GM12878 (cell line): ENCODE data around the gene RHCG. TPM values are rescaled to one million over a fixed set of nuclear protein-coding genes. Genes with fewer than 3 reads are reported as not detected.

Source experiments
- ATAC-seq: fragments of 200-7000 bp; cut with Tn5 transposase; 3 replicates; pipeline ENCODE4 v1.9.1; 2020; ENCODE audit warnings: mild to moderate bottlenecking, moderate library complexity
- BruUV-seq: library from RNA; stranded (reverse); fragments of 400-500 nt; replicated peaks from 2 replicates; lab custom pipeline; 2021; lab: Mats Ljungman, UMichigan
- CTCF ChIA-PET: fragments of 300-600 bp; sonication (Branson Sonifier 250); formaldehyde crosslinking; extraction: SDS; loops from one replicate; lab custom pipeline; 2021; ENCODE audit warnings: inconsistent platforms; lab: Yijun Ruan, JAX
- POLR2A ChIA-PET: fragments of 350-600 bp; formaldehyde crosslinking; extraction: SDS; loops from one replicate; lab custom pipeline; 2021; ENCODE audit warnings: inconsistent platforms; lab: Charles Lee
- RAD21 ChIA-PET: fragments of 300-600 bp; sonication (Branson Sonifier 250); formaldehyde crosslinking; loops from one replicate; lab custom pipeline; 2023; ENCODE audit warnings: antibody characterized with exemption; ENCODE audit not compliant: unreplicated experiment; lab: Charles Lee
- SMC1A ChIA-PET: fragments of 300-600 bp; sonication (Branson Sonifier 250); formaldehyde crosslinking; loops from one replicate; lab custom pipeline; 2023; ENCODE audit not compliant: unreplicated experiment, uncharacterized antibody; lab: Charles Lee
- DNase-seq: peaks from one replicate; pipeline ENCODE4 v3.0.0-alpha.2; 2011; ENCODE audit warnings: low read depth, low spot score
- FAIRE-seq: peaks from 3 replicates; lab custom pipeline; 2011; peaks lifted over from hg19 to GRCh38; lab: Jason Lieb, UNC
- H2AFZ ChIP-seq: 2 replicates; pipeline ENCODE4 v1.6.0; 2011; ENCODE audit warnings: low read depth, low read length, control low read depth; ENCODE audit not compliant: control insufficient read depth
- H3K27ac ChIP-seq: 2 replicates; pipeline ENCODE4 v1.5.1; 2011; ENCODE audit warnings: control low read depth; ENCODE audit not compliant: control insufficient read depth, insufficient read depth
- H3K27me3 ChIP-seq, 2 experiments: replicated peaks in 1 of 2; 2 replicates each; pipeline versions ENCODE4 v1.6.0 to v1.6.1; 2011; ENCODE audit warnings: low read length in 1 of 2; ENCODE audit not compliant: control insufficient read depth in 2 of 2, insufficient read depth in 2 of 2
- H3K36me3 ChIP-seq, 2 experiments: 2 replicates each; pipeline ENCODE4 v1.5.1; 2011; ENCODE audit warnings: low read length in 1 of 2; ENCODE audit not compliant: control insufficient read depth in 2 of 2, insufficient read depth in 2 of 2
- H3K4me1 ChIP-seq: 2 replicates; pipeline ENCODE4 v1.6.1; 2011; ENCODE audit warnings: mild to moderate bottlenecking, low read length, moderate library complexity, mixed read lengths; ENCODE audit not compliant: control insufficient read depth, insufficient read depth
- H3K4me2 ChIP-seq: 2 replicates; pipeline ENCODE4 v1.6.0; 2011; ENCODE audit warnings: control low read depth; ENCODE audit not compliant: control insufficient read depth, insufficient read depth
- H3K4me3 ChIP-seq: fragments of 200-600 bp; sonication (generic); 2 replicates; pipeline ENCODE4 v1.5.1; 2016
- H3K79me2 ChIP-seq: 2 replicates; pipeline ENCODE4 v1.6.0; 2011; ENCODE audit warnings: low read length; ENCODE audit not compliant: control insufficient read depth, insufficient read depth
- H3K9ac ChIP-seq: 2 replicates; pipeline ENCODE4 v1.8.0; 2011; ENCODE audit warnings: low read length, control low read depth, mixed read lengths; ENCODE audit not compliant: control insufficient read depth, insufficient read depth
- H3K9me3 ChIP-seq: replicated peaks from 3 replicates; pipeline ENCODE4 v1.5.1; 2011; ENCODE audit warnings: mild to moderate bottlenecking, low read length; ENCODE audit not compliant: control insufficient read depth, insufficient read depth
- H4K20me1 ChIP-seq: 2 replicates; pipeline ENCODE4 v1.6.0; 2011; ENCODE audit not compliant: control insufficient read depth, insufficient read depth
- ATF3 ChIP-seq: IDR thresholded peaks from 2 replicates; pipeline ENCODE4 v1.6.1; 2011; ENCODE audit warnings: low read depth, mild to moderate bottlenecking, low read length, moderate library complexity, borderline replicate concordance; ENCODE audit errors: extremely low read depth
- CHD4 ChIP-seq: fragments of 200-600 bp; sonication (generic); IDR thresholded peaks from 2 replicates; pipeline ENCODE4 v1.6.1; 2016; ENCODE audit warnings: mild to moderate bottlenecking
- FOXK2 ChIP-seq: fragments of 450-650 bp; IDR thresholded peaks from 2 replicates; pipeline ENCODE4 v1.6.1; 2017; ENCODE audit warnings: mild to moderate bottlenecking, moderate library complexity
- HDAC6 ChIP-seq: fragments of 200-600 bp; sonication (generic); IDR thresholded peaks from one replicate; pipeline ENCODE4 v1.8.0; 2017; ENCODE audit warnings: antibody characterized with exemption; ENCODE audit not compliant: unreplicated experiment
- JUNB ChIP-seq: IDR thresholded peaks from 2 replicates; pipeline ENCODE4 v1.6.1; 2016; ENCODE audit warnings: antibody characterized with exemption, mild to moderate bottlenecking
- JUND ChIP-seq: IDR thresholded peaks from 2 replicates; pipeline ENCODE4 v1.6.1; 2012; ENCODE audit warnings: low read depth, mild to moderate bottlenecking, low read length, improper control_type of control experiment, moderate library complexity
- KAT2A ChIP-seq: conservative IDR thresholded peaks from 2 replicates; pipeline ENCODE4 v1.6.1; 2011; ENCODE audit warnings: low read depth, low read length; ENCODE audit not compliant: control insufficient read depth
- MTA3 ChIP-seq: IDR thresholded peaks from 2 replicates; pipeline ENCODE4 v1.6.1; 2012; ENCODE audit warnings: low read length, inconsistent platforms, borderline replicate concordance
- MYC ChIP-seq: IDR thresholded peaks from 2 replicates; pipeline ENCODE4 v1.6.1; 2011; ENCODE audit warnings: mild to moderate bottlenecking, low read length, moderate library complexity, inconsistent platforms; ENCODE audit not compliant: insufficient read depth, insufficient replicate concordance, insufficient read length, severe bottlenecking
- NFXL1 ChIP-seq: fragments of 450-650 bp; IDR thresholded peaks from 2 replicates; pipeline ENCODE4 v1.6.1; 2017; ENCODE audit warnings: antibody characterized with exemption, mild to moderate bottlenecking, borderline replicate concordance
- NFYB ChIP-seq: IDR thresholded peaks from 2 replicates; pipeline ENCODE4 v1.6.1; 2011; ENCODE audit warnings: low read depth, mild to moderate bottlenecking, low read length, improper control_type of control experiment, moderate library complexity; ENCODE audit not compliant: insufficient read depth
- RBBP5 ChIP-seq: fragments of 200-600 bp; sonication (generic); conservative IDR thresholded peaks from 2 replicates; pipeline ENCODE4 v1.6.1; 2016
- SMC3 ChIP-seq: IDR thresholded peaks from 2 replicates; pipeline ENCODE4 v1.6.1; 2011; ENCODE audit warnings: low read length, improper control_type of control experiment, borderline replicate concordance
- YY1 ChIP-seq: IDR thresholded peaks from 2 replicates; pipeline ENCODE4 v1.6.1; 2011; ENCODE audit warnings: low read depth, mild to moderate bottlenecking, low read length
- ZBTB11 ChIP-seq: fragments of 450-650 bp; formaldehyde crosslinking; IDR thresholded peaks from 2 replicates; pipeline ENCODE4 v1.5.0; 2022; ENCODE audit warnings: mild to moderate bottlenecking, missing genetic modification characterization
- ZZZ3 ChIP-seq: IDR thresholded peaks from 2 replicates; pipeline ENCODE4 v1.6.1; 2011; ENCODE audit warnings: low read depth; ENCODE audit not compliant: control insufficient read depth, insufficient read length
- WGBS: methylation state at CpG from one replicate; pipeline ENCODE4 v1.1.6; 2016; ENCODE audit warnings: low lambda C conversion rate; ENCODE audit not compliant: insufficient replicate concordance, insufficient coverage; ENCODE audit errors: missing lambda C conversion rate; 5-methylcytosine and 5-hydroxymethylcytosine counted together
- in situ Hi-C: fragments of 300-500 bp; cut with MboI; formaldehyde crosslinking; loops from 9 replicates; pipeline ENCODE4 v1.14.3; 2018; ENCODE audit warnings: mixed read lengths
- intact Hi-C: fragments of 100-400 bp; cut with micrococcal nuclease; formaldehyde crosslinking; loops from one replicate; pipeline ENCODE4 v1.14.2; 2022; ENCODE audit not compliant: unreplicated experiment
- polyA plus RNA-seq, 11 experiments: library from polyadenylated mRNA; depleted of rRNA in 4 of 11; unstranded in 6 of 11; stranded (reverse) in 5 of 11; fragments of >200 nt; fragmentation: Nextera tagmentation in 4 of 11; fragmentation: Illumina TruSeq in 1 of 11; extraction: Ambion mirVana in 4 of 11; extraction: Trizol in 1 of 11; gene quantifications; 1 replicate in 1 of 11; 2 replicates in 10 of 11; pipeline versions ENCODE4 v1.2.1 to v1.2.3, GENCODE V29; 2011 to 2016; ENCODE audit warnings: inconsistent platforms in 2 of 11, missing spikeins in 2 of 11, low read depth in 1 of 11
- total RNA-seq, 4 experiments: library from RNA; depleted of rRNA in 3 of 4; stranded (reverse); fragments of >200 nt in 3 of 4; fragmentation: Illumina TruSeq in 1 of 4; extraction: Trizol in 1 of 4; gene quantifications; 2 replicates each; pipeline versions ENCODE4 v1.2.1 to v1.2.3, GENCODE V29; 2013 to 2021

The RHCG gene
- total and polyA plus RNA-seq, 10 of the 15 experiments (the other 5 are each of a cell fraction or from before 2014, with no cell fraction given) = 0.05 to 0.11 TPM; not detected in 8

- BruUV-seq = no TSS peak
- Histone ChIP-seq H3K4me1 (no peaks in the 10 kb centered on the region), H3K9me3 (no peaks in the 10 kb centered on the region), H3K36me3 (no peaks in the 10 kb centered on the region), H3K27me3 (peaks cover 3 to 7% of the 10 kb centered on the region in 2 experiments), H3K79me2 (no peaks in the 10 kb centered on the region), H3K4me3 (no peak overlapping the region), H3K4me2 (no peak overlapping the region), H3K27ac (no peak overlapping the region), H4K20me1 (no peaks in the 10 kb centered on the region), H3K9ac (no peak overlapping the region), H2AFZ (no peak overlapping the region)
- FAIRE-seq (no peak), ATAC-seq (peak; percentile 10; the same call in 2 of the 3 replicates), DNase-seq (no peak)
- CTCF ChIA-PET = interaction anchor here (0.6 to 5.9 kb wide), 13 partner anchors 11 to 265 kb away, joined by 3 to 42 read pairs (median 4); no protein-coding TSS in a partner anchor
- in situ Hi-C loops = no loop called here
- SMC1A ChIA-PET = interaction anchor here (0.7 kb wide), 1 partner anchor 59 kb away, joined by 3 read pairs; no protein-coding TSS in a partner anchor
- TF ChIP-seq KAT2A = no peak
- no peak for TF ChIP-seq ZBTB11 (CRISPR knock-in tag)
- TF ChIP-seq SMC3 = no peak
- no peak for TF ChIP-seq ZZZ3
- no peak for TF ChIP-seq JUNB
- TF ChIP-seq MTA3 = no peak
- no peak for TF ChIP-seq NFYB
- TF ChIP-seq MYC = no peak
- TF ChIP-seq FOXK2 = no peak
- no peak for TF ChIP-seq CHD4
- TF ChIP-seq RBBP5 = no peak
- no peak for TF ChIP-seq ATF3
- TF ChIP-seq JUND = no peak
- no peak for TF ChIP-seq HDAC6
- no peak for TF ChIP-seq NFXL1
- no peak for TF ChIP-seq YY1
- POLR2A ChIA-PET = no interaction called here
- RAD21 ChIA-PET = interaction anchor here (1.2 kb wide), 1 partner anchor 56 kb away, joined by 3 read pairs; no protein-coding TSS in a partner anchor
- 45% methylated on average over 10 of the region's 10 CpGs for WGBS
- intact Hi-C loops = loop anchor here (1.0 kb wide), 1 partner anchor 61 kb away; no protein-coding TSS in a partner anchor
Measured at GRCh38 chr15:89495638-89496145, 691 bp downstream of the RHCG start.
